GM12874 (cell line): ENCODE results near the gene OTUD6A.

Source experiments
- CTCF ChIP-seq: IDR thresholded peaks from 2 replicates; pipeline ENCODE4 v1.5.1; 2011; ENCODE audit warnings: low read depth, mild to moderate bottlenecking, control low read depth, low read length, moderate library complexity; ENCODE audit not compliant: insufficient read depth

OTUD6A gene

GRCh38 chrX:70079870-70080269, 17.6 kb downstream of the OTUD6A start:
- TF ChIP-seq CTCF, result no peak

DNA sequence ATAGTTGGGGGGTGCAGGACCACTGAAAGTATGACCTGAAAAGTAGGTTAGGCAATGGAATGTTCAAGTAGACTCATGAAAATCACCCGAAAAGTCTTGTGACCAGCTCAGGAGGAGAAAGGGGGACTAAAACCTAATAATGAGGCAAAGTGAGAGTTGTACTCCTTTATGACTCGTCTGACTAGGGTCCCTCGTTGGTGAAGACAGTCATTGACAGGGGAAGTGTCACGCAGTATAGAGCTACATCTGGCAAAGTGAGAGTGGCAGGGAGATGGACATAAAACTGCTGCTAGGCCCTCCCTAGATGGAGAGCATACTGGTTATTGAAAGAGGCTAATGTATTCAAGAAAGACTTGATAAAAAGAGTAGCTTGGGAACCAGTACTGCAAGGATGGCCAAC, 20.5 kb downstream of the OTUD6A start:
- no peak for TF ChIP-seq CTCF

- TF ChIP-seq CTCF, result no peak
Observed at GRCh38 chrX:70084592-70085240, 22.5 kb downstream of the OTUD6A start.

- TF ChIP-seq CTCF, result no peak
Observed at GRCh38 chrX:70087857-70088630, 25.8 kb downstream of the OTUD6A start.

DNA sequence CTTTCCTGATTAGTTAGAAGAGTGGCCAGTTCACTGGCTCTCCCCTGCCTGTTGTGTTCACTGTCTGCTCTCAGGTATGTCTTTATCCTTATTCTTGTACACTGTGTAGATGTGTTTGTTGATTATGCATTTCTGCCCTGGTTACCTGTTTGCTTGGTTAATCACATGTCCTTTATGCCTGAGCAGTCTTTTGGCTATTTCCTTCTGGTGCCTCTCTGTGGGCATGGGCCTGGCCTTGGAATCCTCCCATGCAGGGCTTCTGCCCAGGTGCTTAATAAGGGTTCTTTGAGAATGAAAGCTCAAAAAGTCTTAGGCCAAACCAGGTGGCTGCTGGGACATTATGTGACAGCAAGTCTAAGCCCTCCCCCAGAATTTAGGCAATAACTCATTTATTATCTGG, 26.5 kb downstream of the OTUD6A start:
- TF ChIP-seq CTCF, result no peak

GRCh38 chrX:70089604-70090297, 27.5 kb downstream of the OTUD6A start:
- no peak for TF ChIP-seq CTCF

- no peak for TF ChIP-seq CTCF
Observed at GRCh38 chrX:70092247-70092646, 30.0 kb downstream of the OTUD6A start.
